Esophagus muscularis mucosa (tissue), 4 donors: ENCODE measurements around the gene HDAC5.

Experiments
- EP300 ChIP-seq: sonication (generic); formaldehyde crosslinking; IDR thresholded peaks from one replicate; pipeline ENCODE4 v1.6.1; 2017; ENCODE audit warnings: antibody characterized with exemption
- POLR2A ChIP-seq: fragments of 450-650 bp; IDR thresholded peaks from one replicate; pipeline ENCODE4 v1.6.1; 2017; ENCODE audit warnings: antibody characterized with exemption, moderate library complexity, mild to moderate bottlenecking, low read depth
- TF ChIP-seq, protein P1 (sequence below), 3 experiments: fragments of 200-600 bp in 2 of 3; fragments of 450-650 bp in 1 of 3; sonication (generic) in 2 of 3; IDR thresholded peaks; one replicate each; pipeline ENCODE4 v1.5.1; 2017 to 2019; ENCODE audit warnings: antibody characterized with exemption in 3 of 3, mild to moderate bottlenecking in 2 of 3, moderate library complexity in 1 of 3

GRCh38 chr17:44059101-44059892 is 64.1 kb downstream of the HDAC5 start:
- no peak for TF ChIP-seq POLR2A
- no peak for TF ChIP-seq EP300
- TF ChIP-seq, protein P1, sequence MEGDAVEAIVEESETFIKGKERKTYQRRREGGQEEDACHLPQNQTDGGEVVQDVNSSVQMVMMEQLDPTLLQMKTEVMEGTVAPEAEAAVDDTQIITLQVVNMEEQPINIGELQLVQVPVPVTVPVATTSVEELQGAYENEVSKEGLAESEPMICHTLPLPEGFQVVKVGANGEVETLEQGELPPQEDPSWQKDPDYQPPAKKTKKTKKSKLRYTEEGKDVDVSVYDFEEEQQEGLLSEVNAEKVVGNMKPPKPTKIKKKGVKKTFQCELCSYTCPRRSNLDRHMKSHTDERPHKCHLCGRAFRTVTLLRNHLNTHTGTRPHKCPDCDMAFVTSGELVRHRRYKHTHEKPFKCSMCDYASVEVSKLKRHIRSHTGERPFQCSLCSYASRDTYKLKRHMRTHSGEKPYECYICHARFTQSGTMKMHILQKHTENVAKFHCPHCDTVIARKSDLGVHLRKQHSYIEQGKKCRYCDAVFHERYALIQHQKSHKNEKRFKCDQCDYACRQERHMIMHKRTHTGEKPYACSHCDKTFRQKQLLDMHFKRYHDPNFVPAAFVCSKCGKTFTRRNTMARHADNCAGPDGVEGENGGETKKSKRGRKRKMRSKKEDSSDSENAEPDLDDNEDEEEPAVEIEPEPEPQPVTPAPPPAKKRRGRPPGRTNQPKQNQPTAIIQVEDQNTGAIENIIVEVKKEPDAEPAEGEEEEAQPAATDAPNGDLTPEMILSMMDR (IDR thresholded peaks at IDR 0.05): no peak
